H9 (cell line): Measurements from ENCODE around the gene WDR87. TPM values are rescaled to one million over a fixed set of nuclear protein-coding genes. Genes with fewer than 3 reads are reported as not detected.
A peak's percentile ranks its signal among the peaks of the same experiment; 100 is the strongest.

Experiments used
- DNase-seq: peaks from one replicate; pipeline ENCODE4 v3.0.0-alpha.2; 2017
- H2AFZ ChIP-seq: one replicate; pipeline ENCODE4 v1.6.1; 2013; ENCODE audit warnings: mild to moderate bottlenecking, low read length, control low read depth, moderate library complexity
- H2AK5ac ChIP-seq: 2 replicates; pipeline ENCODE4 v1.6.1; 2013; ENCODE audit warnings: low read length, control low read depth, mixed read lengths; ENCODE audit not compliant: insufficient read length
- H2BK120ac ChIP-seq: one replicate; pipeline ENCODE4 v1.6.1; 2013; ENCODE audit warnings: low read depth, mild to moderate bottlenecking, low read length, control low read depth, inconsistent platforms; ENCODE audit not compliant: poor library complexity, severe bottlenecking
- H2BK12ac ChIP-seq: 2 replicates; pipeline ENCODE4 v1.6.1; 2013; ENCODE audit warnings: low read length, control low read depth, mixed read lengths, low read depth; ENCODE audit not compliant: insufficient read length
- H2BK15ac ChIP-seq: 2 replicates; pipeline ENCODE4 v1.6.1; 2013; ENCODE audit warnings: low read depth, low read length, control low read depth
- H2BK20ac ChIP-seq: one replicate; pipeline ENCODE4 v1.6.1; 2013; ENCODE audit warnings: low read depth, mild to moderate bottlenecking, low read length, control low read depth, inconsistent platforms; ENCODE audit not compliant: poor library complexity, severe bottlenecking
- H2BK5ac ChIP-seq: 2 replicates; pipeline ENCODE4 v1.6.1; 2013; ENCODE audit warnings: low read length, control low read depth, mixed read lengths; ENCODE audit not compliant: insufficient read length
- H3K14ac ChIP-seq: 2 replicates; pipeline ENCODE4 v1.6.1; 2013; ENCODE audit warnings: low read length, control low read depth; ENCODE audit not compliant: insufficient read depth
- H3K18ac ChIP-seq: 2 replicates; pipeline ENCODE4 v1.6.1; 2013; ENCODE audit warnings: low read depth, mild to moderate bottlenecking, mixed read lengths, low read length, control low read depth; ENCODE audit not compliant: insufficient read length
- H3K23ac ChIP-seq: 2 replicates; pipeline ENCODE4 v1.6.1; 2013; ENCODE audit warnings: low read length, control low read depth, mixed read lengths, low read depth; ENCODE audit not compliant: insufficient read length
- H3K23me2 ChIP-seq: 2 replicates; pipeline ENCODE4 v1.6.1; 2013; ENCODE audit warnings: low read depth, mild to moderate bottlenecking, mixed read lengths, low read length, control low read depth; ENCODE audit not compliant: insufficient read length, poor library complexity, severe bottlenecking
- H3K27ac ChIP-seq: 2 replicates; pipeline ENCODE4 v1.5.1; 2013; ENCODE audit warnings: low read length, control low read depth, mixed read lengths, low read depth; ENCODE audit not compliant: insufficient read length
- H3K27me3 ChIP-seq: 2 replicates; pipeline ENCODE4 v1.6.1; 2013; ENCODE audit warnings: low read length, control low read depth, inconsistent platforms; ENCODE audit not compliant: insufficient read depth
- H3K4ac ChIP-seq: 2 replicates; pipeline ENCODE4 v1.6.1; 2013; ENCODE audit warnings: low read depth, mild to moderate bottlenecking, control low read depth, inconsistent platforms, low read length, moderate library complexity
- H3K4me1 ChIP-seq: 2 replicates; pipeline ENCODE4 v1.6.1; 2013; ENCODE audit warnings: low read length, control low read depth, inconsistent platforms; ENCODE audit not compliant: insufficient read depth
- H3K4me2 ChIP-seq: 2 replicates; pipeline ENCODE4 v1.6.1; 2013; ENCODE audit warnings: low read length, control low read depth, mixed read lengths; ENCODE audit not compliant: insufficient read length, insufficient read depth
- H3K56ac ChIP-seq: 2 replicates; pipeline ENCODE4 v1.6.1; 2013; ENCODE audit warnings: low read depth, mild to moderate bottlenecking, mixed read lengths, low read length, control low read depth; ENCODE audit not compliant: insufficient read length
- H3K79me1 ChIP-seq: 2 replicates; pipeline ENCODE4 v1.6.1; 2013; ENCODE audit warnings: low read depth, mild to moderate bottlenecking, moderate library complexity, low read length, control low read depth, inconsistent platforms; ENCODE audit not compliant: insufficient read depth, poor library complexity, severe bottlenecking
- H3K79me2 ChIP-seq: 2 replicates; pipeline ENCODE4 v1.6.1; 2013; ENCODE audit warnings: low read length, control low read depth, inconsistent platforms; ENCODE audit not compliant: insufficient read depth
- H3K9ac ChIP-seq: 2 replicates; pipeline ENCODE4 v1.6.1; 2013; ENCODE audit warnings: low read length, control low read depth, mixed read lengths; ENCODE audit not compliant: insufficient read length; ENCODE audit errors: extremely low read depth
- H3K9me3 ChIP-seq: one replicate; pipeline ENCODE4 v1.6.1; 2013; ENCODE audit warnings: low read depth, low read length, inconsistent platforms; ENCODE audit not compliant: control insufficient read depth
- H3T11ph ChIP-seq: one replicate; pipeline ENCODE4 v1.6.1; 2013; ENCODE audit warnings: mild to moderate bottlenecking, low read length, control low read depth, inconsistent platforms
- H4K20me1 ChIP-seq: one replicate; pipeline ENCODE4 v1.6.1; 2013; ENCODE audit not compliant: control insufficient read depth, insufficient read length, insufficient read depth
- H4K5ac ChIP-seq: 2 replicates; pipeline ENCODE4 v1.6.1; 2013; ENCODE audit warnings: low read depth, mild to moderate bottlenecking, mixed read lengths, low read length, control low read depth; ENCODE audit not compliant: insufficient read length
- H4K8ac ChIP-seq: replicated peaks from 2 replicates; pipeline ENCODE4 v1.6.1; 2013; ENCODE audit warnings: low read length, control low read depth, mixed read lengths, low read depth; ENCODE audit not compliant: insufficient read length
- H4K91ac ChIP-seq: 2 replicates; pipeline ENCODE4 v1.6.1; 2013; ENCODE audit warnings: low read depth, mild to moderate bottlenecking, moderate library complexity, mixed read lengths, low read length, control low read depth; ENCODE audit not compliant: insufficient read length
- H3K27ac Mint-ChIP-seq, 3 experiments: 2 replicates in 2 of 3; 3 replicates in 1 of 3; pipeline ENCODE4 v1.8.0; 2020 to 2021; ENCODE audit warnings: mixed read lengths in 3 of 3, mild to moderate bottlenecking in 1 of 3, moderate library complexity in 1 of 3
- H3K27me3 Mint-ChIP-seq: 2 replicates; pipeline ENCODE4 v1.8.0; 2021; ENCODE audit warnings: low read depth, mild to moderate bottlenecking, moderate library complexity, mixed read lengths
- H3K36me3 Mint-ChIP-seq, 3 experiments: 2 replicates in 2 of 3; 3 replicates in 1 of 3; pipeline ENCODE4 v1.8.0; 2020 to 2021; ENCODE audit warnings: low read depth in 3 of 3, mixed read lengths in 3 of 3; ENCODE audit not compliant: insufficient read depth in 1 of 3
- H3K4me1 Mint-ChIP-seq, 2 experiments: 2 replicates each; pipeline ENCODE4 v1.8.0; 2020; ENCODE audit warnings: mixed read lengths in 2 of 2
- H3K4me3 Mint-ChIP-seq, 2 experiments: 2 replicates in 1 of 2; 3 replicates in 1 of 2; pipeline ENCODE4 v1.8.0; 2020 to 2021; ENCODE audit warnings: mild to moderate bottlenecking in 2 of 2, mixed read lengths in 2 of 2, moderate library complexity in 1 of 2
- H3K9me3 Mint-ChIP-seq, 2 experiments: 2 replicates in 1 of 2; 3 replicates in 1 of 2; pipeline ENCODE4 v1.8.0; 2020; ENCODE audit warnings: mild to moderate bottlenecking in 2 of 2, mixed read lengths in 2 of 2, moderate library complexity in 1 of 2
- WGBS: extraction: QIAGEN DNeasy Blood & Tissue Kit; methylation state at CpG from one replicate; pipeline ENCODE4 v1.1.7; 2013; ENCODE audit warnings: missing lambda C conversion rate, low lambda C conversion rate, mixed read lengths; ENCODE audit not compliant: insufficient read length; ENCODE audit errors: extremely low coverage; 5-methylcytosine and 5-hydroxymethylcytosine counted together
- total RNA-seq: library from RNA; stranded (reverse); gene quantifications from 2 replicates; pipeline ENCODE4 v1.2.1, GENCODE V29; 2021
- TF ChIP-seq, protein P1 (sequence below): fragments of 200-600 bp; sonication (generic); conservative IDR thresholded peaks from 3 replicates; pipeline ENCODE4 v1.8.0; 2021; ENCODE audit warnings: antibody characterized with exemption, mild to moderate bottlenecking

Gene WDR87
- total RNA-seq, 1 experiment from 2014 or later: not detected

DNA sequence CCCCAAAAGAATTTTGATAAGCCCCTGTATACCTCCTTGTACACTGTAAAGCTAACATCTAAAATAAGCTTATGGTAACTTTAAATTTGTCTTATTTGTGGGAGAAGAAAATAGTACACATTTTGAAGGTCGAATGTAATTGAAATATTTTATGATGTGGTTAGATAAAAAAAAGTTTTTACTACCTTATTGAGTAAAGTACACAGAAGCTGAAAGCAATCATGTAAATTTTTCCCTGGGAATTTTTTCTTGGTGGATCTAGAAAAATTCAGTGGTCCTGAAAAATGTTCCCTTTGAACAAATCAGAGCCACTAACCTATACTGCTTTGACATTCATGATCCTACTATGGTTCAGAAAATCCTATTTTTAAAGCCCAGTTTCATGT lies 47.5 kb upstream of the WDR87 start:
- no peak overlapping the region for H4K8ac ChIP-seq
- H3K4ac ChIP-seq: no peak overlapping the region
- H3K27ac Mint-ChIP-seq: peak overlapping the region in 2 of 3 experiments; percentile 94 to 96; a peak in 6 of 7 replicates
- H3K4me1 Mint-ChIP-seq: peaks cover 42 to 46% of the 10 kb centered on the region in 2 experiments
- H3T11ph ChIP-seq: no peak overlapping the region
- H3K79me2 ChIP-seq: peaks cover 2% of the 10 kb centered on the region; the same call in 1 of the 2 replicates
- no peak overlapping the region for H3K18ac ChIP-seq
- H3K56ac ChIP-seq: no peak overlapping the region
- no peaks in the 10 kb centered on the region for H3K9me3 ChIP-seq
- peaks cover 4% of the 10 kb centered on the region for H3K79me1 ChIP-seq
- no peak for DNase-seq
- no peak overlapping the region for H2BK12ac ChIP-seq
- no peak overlapping the region for H2BK5ac ChIP-seq
- TF ChIP-seq, protein P1, sequence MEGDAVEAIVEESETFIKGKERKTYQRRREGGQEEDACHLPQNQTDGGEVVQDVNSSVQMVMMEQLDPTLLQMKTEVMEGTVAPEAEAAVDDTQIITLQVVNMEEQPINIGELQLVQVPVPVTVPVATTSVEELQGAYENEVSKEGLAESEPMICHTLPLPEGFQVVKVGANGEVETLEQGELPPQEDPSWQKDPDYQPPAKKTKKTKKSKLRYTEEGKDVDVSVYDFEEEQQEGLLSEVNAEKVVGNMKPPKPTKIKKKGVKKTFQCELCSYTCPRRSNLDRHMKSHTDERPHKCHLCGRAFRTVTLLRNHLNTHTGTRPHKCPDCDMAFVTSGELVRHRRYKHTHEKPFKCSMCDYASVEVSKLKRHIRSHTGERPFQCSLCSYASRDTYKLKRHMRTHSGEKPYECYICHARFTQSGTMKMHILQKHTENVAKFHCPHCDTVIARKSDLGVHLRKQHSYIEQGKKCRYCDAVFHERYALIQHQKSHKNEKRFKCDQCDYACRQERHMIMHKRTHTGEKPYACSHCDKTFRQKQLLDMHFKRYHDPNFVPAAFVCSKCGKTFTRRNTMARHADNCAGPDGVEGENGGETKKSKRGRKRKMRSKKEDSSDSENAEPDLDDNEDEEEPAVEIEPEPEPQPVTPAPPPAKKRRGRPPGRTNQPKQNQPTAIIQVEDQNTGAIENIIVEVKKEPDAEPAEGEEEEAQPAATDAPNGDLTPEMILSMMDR: no peak
- no peak overlapping the region for H2AFZ ChIP-seq
- no peak overlapping the region for H4K5ac ChIP-seq
- H3K36me3 Mint-ChIP-seq: peaks cover 6 to 12% (median 6%) of the 10 kb centered on the region in 3 experiments; a peak in 4 of 7 replicates
- no peak overlapping the region for H3K14ac ChIP-seq
- H3K4me3 Mint-ChIP-seq: no peak overlapping the region
- H3K9ac ChIP-seq: no peak overlapping the region
- no peak overlapping the region for H2BK20ac ChIP-seq
- no peak overlapping the region for H3K27ac ChIP-seq
- peaks cover 7% of the 10 kb centered on the region; the same call in 1 of the 2 replicates for H3K4me1 ChIP-seq
- H3K27me3 Mint-ChIP-seq: no peaks in the 10 kb centered on the region; the same call in 1 of the 2 replicates
- no peak overlapping the region for H4K91ac ChIP-seq
- no peak overlapping the region for H2BK120ac ChIP-seq
- no peak overlapping the region for H2BK15ac ChIP-seq
- H3K27me3 ChIP-seq: no peaks in the 10 kb centered on the region
- H2AK5ac ChIP-seq: no peak overlapping the region
- no peaks in the 10 kb centered on the region for H3K23me2 ChIP-seq
- WGBS: 100% methylated on average over 1 of the region's 1 CpG
- no peak overlapping the region for H3K23ac ChIP-seq
- no peaks in the 10 kb centered on the region for H4K20me1 ChIP-seq
- H3K4me2 ChIP-seq: no peak overlapping the region
- peaks cover 2 to 3% of the 10 kb centered on the region in 2 experiments; a peak in 1 of 5 replicates for H3K9me3 Mint-ChIP-seq
